Measurements from ENCODE around the gene GSTA4.
"Not testable (repeated sequence)": the region's sequence is repeated elsewhere in the genome, so short reads cannot be mapped to it uniquely, and the experiment has no call there.

The GSTA4 gene

GRCh38 chr6:53028467-53028866, 33.4 kb upstream of the GSTA4 start:
- Mint-ChIP-seq H3K27ac (no peak overlapping the region), H3K9me3 (no peaks in the 10 kb centered on the region), H3K27me3 (no peaks in the 10 kb centered on the region), H3K36me3 (ENCODE audit: low read depth) (peaks cover 73% of the 10 kb centered on the region), H3K4me3 (no peak overlapping the region), H3K4me1 (ENCODE audit: low read depth) (no peaks in the 10 kb centered on the region)
- intact Hi-C loops (cut with micrococcal nuclease): no loop called here

GRCh38 chr6:53027131-53027718, 32.1 kb upstream of the GSTA4 start:
- no peaks in the 10 kb centered on the region for H3K4me1 Mint-ChIP-seq (ENCODE audit: low read depth)
- H3K27ac Mint-ChIP-seq: no peak overlapping the region
- no peaks in the 10 kb centered on the region for H3K9me3 Mint-ChIP-seq
- H3K4me3 Mint-ChIP-seq: no peak overlapping the region
- H3K36me3 Mint-ChIP-seq (ENCODE audit: low read depth): peaks cover 64% of the 10 kb centered on the region
- H3K27me3 Mint-ChIP-seq: no peaks in the 10 kb centered on the region
- intact Hi-C loops (cut with micrococcal nuclease): no loop called here

- H3K27ac Mint-ChIP-seq: no peak overlapping the region
- H3K4me3 Mint-ChIP-seq: no peak overlapping the region
- H3K36me3 Mint-ChIP-seq (ENCODE audit: low read depth): peaks cover 58% of the 10 kb centered on the region
- H3K27me3 Mint-ChIP-seq: no peaks in the 10 kb centered on the region
- H3K4me1 Mint-ChIP-seq (ENCODE audit: low read depth): no peaks in the 10 kb centered on the region
- intact Hi-C loops (cut with micrococcal nuclease): no loop called here
- H3K9me3 Mint-ChIP-seq: no peaks in the 10 kb centered on the region
Observed at GRCh38 chr6:53026526-53026925, 31.4 kb upstream of the GSTA4 start.

- Mint-ChIP-seq H3K4me1 (ENCODE audit: low read depth) (no peaks in the 10 kb centered on the region), H3K36me3 (ENCODE audit: low read depth) (peaks cover 37% of the 10 kb centered on the region), H3K27me3 (no peaks in the 10 kb centered on the region), H3K27ac (no peak overlapping the region), H3K9me3 (no peaks in the 10 kb centered on the region), H3K4me3 (no peak overlapping the region)
- intact Hi-C loops (cut with micrococcal nuclease): no loop called here
Observed at GRCh38 chr6:53023323-53023722, 28.2 kb upstream of the GSTA4 start.

GRCh38 chr6:53020005-53020744, 25.1 kb upstream of the GSTA4 start:
- intact Hi-C loops (cut with micrococcal nuclease): no loop called here
- no peak overlapping the region for H3K4me3 Mint-ChIP-seq
- no peaks in the 10 kb centered on the region for H3K9me3 Mint-ChIP-seq
- H3K27me3 Mint-ChIP-seq: no peaks in the 10 kb centered on the region
- no peaks in the 10 kb centered on the region for H3K4me1 Mint-ChIP-seq (ENCODE audit: low read depth)
- H3K36me3 Mint-ChIP-seq (ENCODE audit: low read depth): peaks cover 34% of the 10 kb centered on the region
- no peak overlapping the region for H3K27ac Mint-ChIP-seq

GRCh38 chr6:53018446-53018845, 23.4 kb upstream of the GSTA4 start:
- no peaks in the 10 kb centered on the region for H3K4me1 Mint-ChIP-seq (ENCODE audit: low read depth)
- no peaks in the 10 kb centered on the region for H3K9me3 Mint-ChIP-seq
- H3K36me3 Mint-ChIP-seq (ENCODE audit: low read depth): peaks cover 45% of the 10 kb centered on the region
- no peak overlapping the region for H3K4me3 Mint-ChIP-seq
- no peaks in the 10 kb centered on the region for H3K27me3 Mint-ChIP-seq
- H3K27ac Mint-ChIP-seq: no peak overlapping the region
- intact Hi-C loops (cut with micrococcal nuclease): no loop called here

GRCh38 chr6:53015486-53015885, 20.4 kb upstream of the GSTA4 start:
- no peak overlapping the region for H3K27ac Mint-ChIP-seq
- H3K36me3 Mint-ChIP-seq (ENCODE audit: low read depth): peaks cover 61% of the 10 kb centered on the region
- H3K27me3 Mint-ChIP-seq: no peaks in the 10 kb centered on the region
- H3K4me1 Mint-ChIP-seq (ENCODE audit: low read depth): no peaks in the 10 kb centered on the region
- no peaks in the 10 kb centered on the region for H3K9me3 Mint-ChIP-seq
- intact Hi-C loops (cut with micrococcal nuclease): no loop called here
- H3K4me3 Mint-ChIP-seq: no peak overlapping the region

- no peak overlapping the region for H3K27ac Mint-ChIP-seq
- H3K4me1 Mint-ChIP-seq (ENCODE audit: low read depth): no peaks in the 10 kb centered on the region
- no peaks in the 10 kb centered on the region for H3K9me3 Mint-ChIP-seq
- intact Hi-C loops (cut with micrococcal nuclease): no loop called here
- H3K27me3 Mint-ChIP-seq: no peaks in the 10 kb centered on the region
- H3K4me3 Mint-ChIP-seq: no peak overlapping the region
- peaks cover 68% of the 10 kb centered on the region for H3K36me3 Mint-ChIP-seq (ENCODE audit: low read depth)
Observed at GRCh38 chr6:53014744-53015143, 19.7 kb upstream of the GSTA4 start.

- peaks cover 75% of the 10 kb centered on the region for H3K36me3 Mint-ChIP-seq (ENCODE audit: low read depth)
- H3K4me3 Mint-ChIP-seq: no peak overlapping the region
- H3K9me3 Mint-ChIP-seq: no peaks in the 10 kb centered on the region
- no peaks in the 10 kb centered on the region for H3K4me1 Mint-ChIP-seq (ENCODE audit: low read depth)
- no peaks in the 10 kb centered on the region for H3K27me3 Mint-ChIP-seq
- intact Hi-C loops (cut with micrococcal nuclease): no loop called here
- no peak overlapping the region for H3K27ac Mint-ChIP-seq
Observed at GRCh38 chr6:53014063-53014462, 19.0 kb upstream of the GSTA4 start.

GRCh38 chr6:53011979-53012378, 16.9 kb upstream of the GSTA4 start:
- H3K4me1 Mint-ChIP-seq (ENCODE audit: low read depth): no peaks in the 10 kb centered on the region
- no peaks in the 10 kb centered on the region for H3K27me3 Mint-ChIP-seq
- H3K9me3 Mint-ChIP-seq: no peaks in the 10 kb centered on the region
- intact Hi-C loops (cut with micrococcal nuclease): no loop called here
- H3K36me3 Mint-ChIP-seq (ENCODE audit: low read depth): peaks cover 73% of the 10 kb centered on the region
- no peak overlapping the region for H3K27ac Mint-ChIP-seq
- H3K4me3 Mint-ChIP-seq: no peak overlapping the region

- Mint-ChIP-seq H3K4me1 (ENCODE audit: low read depth) (no peaks in the 10 kb centered on the region), H3K27ac (no peak overlapping the region), H3K9me3 (no peaks in the 10 kb centered on the region), H3K36me3 (ENCODE audit: low read depth) (peaks cover 81% of the 10 kb centered on the region), H3K27me3 (no peaks in the 10 kb centered on the region), H3K4me3 (no peak overlapping the region)
- intact Hi-C loops (cut with micrococcal nuclease): no loop called here
Observed at GRCh38 chr6:53010504-53010903, 15.4 kb upstream of the GSTA4 start.

- Mint-ChIP-seq H3K27me3 (no peaks in the 10 kb centered on the region), H3K9me3 (no peaks in the 10 kb centered on the region), H3K4me1 (ENCODE audit: low read depth) (no peaks in the 10 kb centered on the region), H3K36me3 (ENCODE audit: low read depth) (peaks cover 81% of the 10 kb centered on the region), H3K4me3 (no peak overlapping the region), H3K27ac (no peak overlapping the region)
- intact Hi-C loops (cut with micrococcal nuclease): no loop called here
Observed at GRCh38 chr6:53009511-53009910, 14.4 kb upstream of the GSTA4 start.

GRCh38 chr6:53009056-53009455, 14.0 kb upstream of the GSTA4 start:
- Mint-ChIP-seq H3K27ac (no peak overlapping the region), H3K4me3 (no peak overlapping the region), H3K36me3 (ENCODE audit: low read depth) (peaks cover 80% of the 10 kb centered on the region), H3K9me3 (no peaks in the 10 kb centered on the region), H3K27me3 (no peaks in the 10 kb centered on the region), H3K4me1 (ENCODE audit: low read depth) (no peaks in the 10 kb centered on the region)
- intact Hi-C loops (cut with micrococcal nuclease): no loop called here

- H3K4me1 Mint-ChIP-seq (ENCODE audit: low read depth); H3K27me3 Mint-ChIP-seq; H3K4me3 Mint-ChIP-seq; H3K27ac Mint-ChIP-seq; intact Hi-C loops (cut with micrococcal nuclease); H3K9me3 Mint-ChIP-seq: not testable (repeated sequence)
- H3K36me3 Mint-ChIP-seq (ENCODE audit: low read depth): peaks cover 80% of the 10 kb centered on the region
Observed at GRCh38 chr6:53008192-53008687, 13.2 kb upstream of the GSTA4 start.

All from dendritic cell treated with granulocyte-macrophage colony-stimulating factor and Interleukin-4, amounts not matched to agents 40 ng/mL and 50 ng/mL, for 4 days (primary cell).